ENCODE measurements around the gene RTN4. TPM values are rescaled to one million over a fixed set of nuclear protein-coding genes. Genes with fewer than 3 reads are reported as not detected.
"Not testable (repeated sequence)": the region's sequence is repeated elsewhere in the genome, so short reads cannot be mapped to it uniquely, and the experiment has no call there.

The RTN4 gene
- total and polyA plus RNA-seq, 9 donors: 110 to 334 (median 200) TPM

- Histone ChIP-seq H3K4me1 (ENCODE audit: insufficient read depth) (peaks cover 2% of the 10 kb centered on the region), H3K4me3 (no peak overlapping the region), H3K27ac (no peak overlapping the region), H3K36me3 (no peaks in the 10 kb centered on the region), H3K9me3 (no peaks in the 10 kb centered on the region), H3K27me3 (no peaks in the 10 kb centered on the region)
- WGBS, 3 donors: 84 to 91% (median 89%) methylated on average over 1 of the region's 1 CpG
- no peak for TF ChIP-seq CTCF (IDR thresholded peaks at IDR 0.05)
- TF ChIP-seq EP300 (IDR thresholded peaks at IDR 0.05): no peak
- TF ChIP-seq POLR2A (IDR thresholded peaks at IDR 0.05): no peak
- intact Hi-C loops (cut with DNase I): no loop called here
- DNase-seq: no peak
These were observed 52.4 kb downstream of the RTN4 start for GRCh38 chr2:54997826-54998225.

DNA sequence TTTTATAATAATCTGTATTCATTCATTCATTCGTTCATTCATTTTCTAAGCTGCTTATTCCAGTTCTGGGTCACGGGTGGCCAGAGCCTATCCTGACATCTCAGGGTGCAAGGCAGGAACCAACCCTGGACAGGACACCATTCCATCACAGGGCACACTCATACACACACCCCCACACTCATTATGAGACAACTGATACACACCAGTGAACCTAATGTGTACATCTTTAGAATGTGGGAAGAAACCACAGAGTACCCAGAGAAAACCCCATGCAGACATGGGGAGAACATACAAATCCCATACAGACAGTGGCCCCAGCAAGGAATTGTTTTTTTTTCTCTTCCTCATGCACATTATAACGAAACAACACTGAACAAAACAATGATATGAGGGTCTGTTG, 54.7 kb downstream of the RTN4 start:
- H3K36me3 ChIP-seq: no peaks in the 10 kb centered on the region
- 85 to 90% (median 85%) methylated on average over 3 of the region's 3 CpGs for whole genome bisulfite sequencing, 3 donors
- H3K4me3 ChIP-seq: no peak overlapping the region
- no peaks in the 10 kb centered on the region for H3K9me3 ChIP-seq
- no peak for TF ChIP-seq POLR2A (IDR thresholded peaks at IDR 0.05)
- TF ChIP-seq EP300 (IDR thresholded peaks at IDR 0.05): no peak
- no peak for TF ChIP-seq CTCF (IDR thresholded peaks at IDR 0.05)
- H3K4me1 ChIP-seq (ENCODE audit: insufficient read depth): peaks cover 2% of the 10 kb centered on the region
- intact Hi-C loops (cut with DNase I): no loop called here
- no peak for DNase-seq
- H3K27me3 ChIP-seq: no peaks in the 10 kb centered on the region
- H3K27ac ChIP-seq: no peak overlapping the region

DNA sequence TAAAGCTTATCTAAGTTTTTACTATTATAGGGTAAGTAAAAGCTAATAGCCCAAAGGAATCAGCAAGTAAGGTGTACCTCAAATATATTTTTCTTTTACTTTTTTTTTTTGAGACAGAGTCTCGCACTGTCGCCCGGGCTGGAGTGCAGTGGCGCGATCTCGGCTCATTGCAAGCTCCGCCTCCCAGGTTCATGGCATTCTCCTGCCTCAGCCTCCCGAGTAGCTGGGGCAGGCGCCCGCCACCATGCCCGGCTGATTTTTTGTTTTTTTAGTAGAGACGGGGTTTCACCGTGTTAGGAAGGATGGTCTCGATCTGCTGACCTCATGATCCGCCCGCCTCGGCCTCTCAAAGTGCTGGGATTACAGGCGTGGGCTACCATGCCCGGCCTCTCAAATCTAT, 59.6 kb downstream of the RTN4 start:
- intact Hi-C loops (cut with DNase I); H3K4me1 ChIP-seq (ENCODE audit: insufficient read depth); H3K9me3 ChIP-seq; H3K27ac ChIP-seq; H3K36me3 ChIP-seq; H3K27me3 ChIP-seq; DNase-seq; H3K4me3 ChIP-seq: not testable (repeated sequence)
- 96 to 97% (median 96%) methylated on average over 19 of the region's 19 CpGs for WGBS, 3 donors

GRCh38 chr2:54988612-54989011, 61.6 kb downstream of the RTN4 start:
- H3K27ac ChIP-seq: no peak overlapping the region
- H3K27me3 ChIP-seq: no peaks in the 10 kb centered on the region
- WGBS, 3 donors: 76 to 84% (median 78%) methylated on average over 3 of the region's 3 CpGs
- peaks cover 6% of the 10 kb centered on the region for H3K4me1 ChIP-seq (ENCODE audit: insufficient read depth)
- no peaks in the 10 kb centered on the region for H3K9me3 ChIP-seq
- intact Hi-C loops (cut with DNase I): no loop called here
- DNase-seq: no peak
- TF ChIP-seq POLR2A (IDR thresholded peaks at IDR 0.05) (no peak), CTCF (IDR thresholded peaks at IDR 0.05) (no peak), EP300 (IDR thresholded peaks at IDR 0.05) (no peak)
- no peaks in the 10 kb centered on the region for H3K36me3 ChIP-seq
- H3K4me3 ChIP-seq: no peak overlapping the region

DNA sequence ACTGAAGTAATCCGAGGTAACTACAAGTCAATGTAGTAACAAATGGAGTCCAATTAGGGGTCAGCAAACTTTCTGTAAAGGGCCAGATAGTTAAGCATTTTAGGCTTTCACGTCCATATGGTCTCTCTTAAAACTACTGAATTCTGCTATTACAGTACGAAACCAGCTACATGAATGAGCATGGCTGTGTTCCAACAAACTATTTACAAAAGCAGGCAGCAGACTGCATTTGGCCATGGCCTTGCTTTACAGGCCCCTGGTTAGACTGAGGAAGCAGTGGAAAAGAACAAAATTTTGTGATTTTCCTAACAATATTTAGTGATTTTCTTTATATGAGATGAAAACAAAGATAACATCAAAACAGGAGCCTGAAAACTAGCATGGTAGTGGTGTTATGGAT, 64.0 kb downstream of the RTN4 start:
- Histone ChIP-seq H3K27me3 (no peaks in the 10 kb centered on the region), H3K4me1 (ENCODE audit: insufficient read depth) (peaks cover 6% of the 10 kb centered on the region), H3K9me3 (no peaks in the 10 kb centered on the region), H3K36me3 (no peaks in the 10 kb centered on the region), H3K4me3 (no peak overlapping the region), H3K27ac (no peak overlapping the region)
- WGBS, 3 donors: 24 to 48% (median 35%) methylated on average over 3 of the region's 3 CpGs
- intact Hi-C loops (cut with DNase I): no loop called here
- no peak for DNase-seq
- TF ChIP-seq CTCF (IDR thresholded peaks at IDR 0.05) (no peak), POLR2A (IDR thresholded peaks at IDR 0.05) (no peak), EP300 (IDR thresholded peaks at IDR 0.05) (no peak)
